ENCODE data around the gene POLR2F. TPM values are rescaled to one million over a fixed set of nuclear protein-coding genes. Genes with fewer than 3 reads are reported as not detected.

The POLR2F gene
- 120 to 141 TPM (median 131 TPM) in 5 replicates for total RNA-seq (2022; extraction: Qiagen RNA extraction; ENCODE audit: low read depth)

DNA sequence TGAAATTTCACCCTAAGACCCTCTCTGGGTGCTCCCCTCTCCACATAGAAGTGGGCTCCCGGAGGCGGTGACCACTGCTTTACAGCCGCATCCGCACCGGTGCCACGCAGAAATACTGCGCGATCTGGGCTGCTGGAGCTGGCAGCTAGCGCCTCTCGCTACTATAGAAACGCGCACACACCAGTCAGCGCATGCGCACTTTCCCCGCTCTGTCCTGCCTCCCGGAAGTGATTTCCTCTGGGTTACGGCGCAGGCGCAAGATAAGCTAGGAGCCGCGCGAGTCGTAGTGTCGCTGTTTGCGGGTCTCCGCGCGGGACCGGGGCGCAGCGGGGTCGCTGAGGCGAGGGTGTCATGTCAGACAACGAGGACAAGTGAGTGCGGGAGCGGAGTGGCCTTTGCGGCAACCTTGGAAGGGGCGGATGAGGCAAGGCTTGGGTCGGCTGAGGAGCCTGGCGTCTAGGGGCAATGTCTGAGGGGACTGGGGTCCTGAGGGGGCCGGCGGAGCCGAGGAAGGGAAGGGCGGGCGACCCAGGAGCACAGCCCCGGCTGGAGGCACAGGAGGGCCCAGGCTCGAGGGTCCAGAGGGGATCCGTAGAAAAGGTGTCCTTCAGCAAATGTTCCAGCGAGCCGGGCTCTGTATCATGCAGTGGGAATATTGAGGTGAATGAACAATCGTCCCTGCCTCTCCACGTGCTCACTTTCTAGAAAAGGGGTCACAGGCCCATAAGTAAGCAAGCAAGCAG lies at the start of gene POLR2F, which contains the start of gene C22orf23:
Gene POLR2F (plus strand): TSS at position 263 of the 743 bp plus-strand sequence. CDS start 89 bp downstream, at position 352.
Gene C22orf23 (minus strand): TSS at position 165 of the 743 bp plus-strand sequence. CDS start 452 bp downstream, outside the sequence.

DNA sequence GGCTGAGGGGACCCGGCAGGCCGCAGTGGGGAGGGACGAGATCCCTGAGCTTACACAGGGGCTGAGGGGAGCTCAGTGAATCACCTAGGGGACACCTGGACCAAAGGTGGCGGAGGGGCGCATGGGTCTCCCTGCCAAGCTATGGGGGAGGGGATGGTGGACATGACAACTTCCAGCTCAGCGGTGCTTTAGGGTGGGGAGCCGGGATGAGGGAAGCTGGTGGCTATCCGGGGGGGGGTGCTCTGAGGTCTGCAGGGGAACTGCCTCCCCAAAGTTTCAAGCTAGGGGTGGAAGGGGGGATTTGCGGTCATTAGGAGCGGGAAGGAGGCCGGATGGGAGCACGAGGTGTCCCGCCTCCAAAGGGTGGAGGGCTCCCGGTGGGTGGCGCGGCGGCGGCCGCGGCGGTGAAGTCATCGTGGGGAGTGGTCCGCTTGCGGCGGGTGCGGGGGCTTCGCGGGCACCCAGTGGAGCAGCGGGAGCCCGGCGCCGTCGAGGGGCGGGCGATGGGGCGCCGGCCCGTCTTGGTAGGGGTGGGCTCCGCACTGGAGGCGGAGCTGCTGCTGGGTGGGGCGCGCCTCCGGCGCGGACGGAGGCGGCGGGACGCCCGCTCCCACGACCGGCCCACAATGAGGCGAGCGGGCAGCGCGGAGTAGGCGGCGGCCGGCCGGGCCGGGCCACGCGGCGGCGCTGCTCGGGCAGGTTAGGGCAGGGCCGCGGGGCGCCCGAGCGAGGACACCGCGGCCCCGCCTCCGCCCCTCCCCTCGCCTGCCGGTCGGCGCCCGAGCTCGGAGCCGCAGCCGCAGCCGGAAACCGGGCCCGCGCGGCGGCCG lies 47.8 kb upstream of the POLR2F start, which contains the start of gene MICALL1:
Gene MICALL1 (plus strand): TSS at position 764 of the 830 bp plus-strand sequence. CDS start 126 bp downstream, outside the sequence.

DNA sequence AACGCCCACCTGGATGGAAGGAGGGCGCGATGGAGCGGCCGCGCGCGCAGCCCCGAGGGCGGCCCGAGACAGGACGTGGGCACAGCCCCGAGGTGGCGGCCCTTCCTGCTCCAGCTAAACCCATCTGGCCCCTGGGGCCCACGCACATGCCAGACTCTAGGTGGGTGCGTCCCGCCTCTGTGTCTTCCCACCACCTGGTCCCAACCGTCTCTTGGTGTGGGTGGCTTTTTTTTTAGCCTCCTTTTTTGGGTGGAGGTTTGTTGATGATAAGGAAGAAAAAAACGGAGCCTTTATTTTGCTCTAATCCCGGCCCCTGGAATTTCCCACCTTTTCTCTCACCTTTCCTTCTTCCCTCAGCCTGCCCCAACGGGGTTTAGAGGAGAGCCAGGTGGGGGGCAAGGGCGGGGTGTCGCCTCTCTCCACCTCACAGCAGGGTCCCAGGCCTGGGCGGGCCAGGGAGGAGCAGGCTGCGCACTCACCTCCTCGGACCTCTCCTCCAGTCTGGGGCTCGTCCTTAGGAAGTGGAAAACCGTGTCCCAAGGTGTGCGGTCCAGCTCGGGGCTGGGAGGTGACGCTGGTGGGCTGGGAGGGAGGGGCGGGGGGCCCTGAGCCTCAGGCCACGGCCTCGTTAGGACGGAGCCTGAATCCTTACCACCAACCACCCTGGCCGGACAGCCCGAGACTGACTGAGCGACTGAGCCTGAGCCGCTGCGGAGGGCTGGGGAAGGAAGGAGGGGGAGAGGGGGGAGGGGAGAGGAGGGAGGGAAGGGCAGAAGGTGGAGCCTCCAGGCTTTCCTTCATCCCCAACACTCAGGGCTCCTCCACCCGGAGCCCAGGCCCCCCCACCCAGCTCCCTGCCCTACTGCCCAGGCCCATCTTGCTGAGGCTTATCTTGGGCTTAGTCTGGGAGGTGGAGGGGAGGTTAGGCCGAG lies 30.6 kb downstream of the POLR2F start, which contains the start of gene SOX10:
Gene SOX10 (minus strand): TSS at position 696 of the 932 bp plus-strand sequence. CDS start 771 bp downstream, outside the sequence.

Other genes starting within 250 kb of the POLR2F start
- gene GCAT, start 145.8 kb upstream of the POLR2F start, total RNA-seq (2022; extraction: Qiagen RNA extraction; ENCODE audit: low read depth): 2.4 to 4.4 TPM (median 3.1 TPM) in 5 replicates
- not detected in 5 replicates for gene GALR3, start 130.3 kb upstream of the POLR2F start, total RNA-seq (2022; extraction: Qiagen RNA extraction; ENCODE audit: low read depth)
- 16.1 to 23.5 TPM (median 21.5 TPM) in 5 replicates for gene ANKRD54, start 109.4 kb upstream of the POLR2F start, total RNA-seq (2022; extraction: Qiagen RNA extraction; ENCODE audit: low read depth)
- 262 to 297 TPM (median 281 TPM) in 5 replicates for gene EIF3L, start 104.3 kb upstream of the POLR2F start, total RNA-seq (2022; extraction: Qiagen RNA extraction; ENCODE audit: low read depth)
- gene MICALL1, start 47.4 kb upstream of the POLR2F start, total RNA-seq (2022; extraction: Qiagen RNA extraction; ENCODE audit: low read depth): 15.2 to 20.4 TPM (median 20.0 TPM) in 5 replicates
- gene C22orf23, start 98 bp upstream of the POLR2F start, total RNA-seq (2022; extraction: Qiagen RNA extraction; ENCODE audit: low read depth): 0.20 to 0.35 TPM (median 0.27 TPM) in 5 replicates
- gene SOX10, start 30.9 kb downstream of the POLR2F start, total RNA-seq (2022; extraction: Qiagen RNA extraction; ENCODE audit: low read depth): not detected in 5 replicates
- gene PICK1, start 103.7 kb downstream of the POLR2F start, total RNA-seq (2022; extraction: Qiagen RNA extraction; ENCODE audit: low read depth): 9.8 to 12.5 TPM (median 11.3 TPM) in 5 replicates
- not detected in 5 replicates for gene SLC16A8, start 130.5 kb downstream of the POLR2F start, total RNA-seq (2022; extraction: Qiagen RNA extraction; ENCODE audit: low read depth)
- 5.1 to 8.5 TPM (median 8.0 TPM) in 5 replicates for gene BAIAP2L2, start 157.0 kb downstream of the POLR2F start, total RNA-seq (2022; extraction: Qiagen RNA extraction; ENCODE audit: low read depth)
- gene PLA2G6, start 228.1 kb downstream of the POLR2F start, total RNA-seq (2022; extraction: Qiagen RNA extraction; ENCODE audit: low read depth): 3.3 to 5.0 TPM (median 4.4 TPM) in 5 replicates
- 16.9 to 28.0 TPM (median 21.5 TPM) in 5 replicates for gene MAFF, start 248.3 kb downstream of the POLR2F start, total RNA-seq (2022; extraction: Qiagen RNA extraction; ENCODE audit: low read depth)